GM10847 (cell line): Measurements from ENCODE around the gene SNX24.

ENCODE experiments used
- POLR2A ChIP-seq: IDR thresholded peaks from 2 replicates; pipeline ENCODE4 v1.6.1; 2011; ENCODE audit not compliant: insufficient read length; ENCODE audit errors: extremely low read depth

SNX24 gene

DNA sequence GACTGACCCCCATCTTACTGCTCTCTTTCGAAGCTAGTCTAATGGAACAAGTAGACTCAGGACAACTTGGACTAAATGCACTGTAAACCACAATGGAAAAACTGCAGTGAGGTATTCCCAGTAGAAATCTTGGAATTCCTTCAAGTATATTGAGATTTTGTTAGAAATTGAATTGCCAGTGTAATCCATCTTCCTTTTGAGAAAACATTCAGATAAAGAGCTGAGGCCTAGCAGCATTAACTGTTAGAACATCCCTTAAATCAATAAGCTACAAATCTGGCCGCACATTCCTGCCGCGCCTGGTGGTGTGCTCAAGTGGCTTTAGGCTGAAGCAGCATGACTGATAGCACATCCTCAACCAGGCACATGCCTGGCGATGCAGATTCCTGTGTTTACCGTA lies 161.8 kb downstream of the SNX24 start:
- no peak for TF ChIP-seq POLR2A

DNA sequence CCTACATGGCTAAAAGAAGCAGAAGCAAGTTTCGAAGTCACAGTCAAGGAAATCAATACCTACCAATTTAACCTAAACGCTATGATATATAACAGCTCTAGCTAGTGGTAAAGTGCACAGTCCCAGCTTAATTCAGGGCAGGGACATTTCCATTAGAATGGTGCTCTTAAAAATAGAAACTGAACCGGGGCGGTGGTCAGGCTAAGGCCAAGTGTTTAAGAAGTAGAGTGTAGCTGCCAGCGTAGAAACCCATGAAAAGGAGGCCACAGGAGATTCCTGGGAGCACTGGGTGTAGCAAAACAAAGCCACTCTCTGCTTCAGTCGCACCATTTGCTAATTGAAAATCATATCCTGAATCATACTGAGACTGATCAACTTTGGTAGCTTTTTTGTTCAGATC lies 162.3 kb downstream of the SNX24 start:
- TF ChIP-seq POLR2A: no peak

DNA sequence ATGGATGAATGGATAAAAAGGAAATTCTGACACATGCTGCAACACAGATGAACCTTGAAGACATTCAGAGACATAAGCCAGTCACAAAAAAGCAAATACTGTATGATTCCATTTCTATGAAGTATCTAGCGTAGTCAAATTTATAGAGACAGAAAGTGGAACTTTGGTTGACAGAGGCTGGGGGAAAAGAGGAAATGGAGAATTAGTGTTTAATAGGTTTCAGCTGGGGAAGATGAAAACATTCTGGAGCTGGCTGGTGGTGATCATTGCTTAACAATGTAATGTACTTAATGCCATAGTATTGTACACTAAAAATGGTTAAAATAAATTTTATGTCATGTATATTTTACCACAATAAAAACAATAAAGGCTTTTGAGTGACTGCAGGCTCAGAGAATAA lies 166.9 kb downstream of the SNX24 start:
- TF ChIP-seq POLR2A: no peak

DNA sequence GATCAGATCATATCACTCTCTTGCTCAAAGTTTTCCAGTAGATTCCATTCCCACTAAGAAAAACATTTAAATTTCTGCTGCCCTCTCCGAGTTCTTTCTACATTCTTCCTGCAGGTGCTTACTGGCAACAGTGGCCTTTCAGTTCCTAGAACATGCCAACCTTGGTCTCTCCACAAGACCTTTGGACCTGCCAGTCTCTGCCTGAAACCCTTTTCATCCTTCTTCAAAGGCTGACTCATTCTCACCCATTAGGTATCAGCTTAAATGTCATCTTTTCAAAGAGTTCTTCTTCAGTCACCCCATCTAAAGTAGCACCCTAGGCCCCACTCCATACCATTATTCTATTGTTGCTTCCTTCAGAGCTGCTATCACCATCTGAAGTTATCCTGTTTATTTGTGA lies 169.3 kb downstream of the SNX24 start:
- no peak for TF ChIP-seq POLR2A

DNA sequence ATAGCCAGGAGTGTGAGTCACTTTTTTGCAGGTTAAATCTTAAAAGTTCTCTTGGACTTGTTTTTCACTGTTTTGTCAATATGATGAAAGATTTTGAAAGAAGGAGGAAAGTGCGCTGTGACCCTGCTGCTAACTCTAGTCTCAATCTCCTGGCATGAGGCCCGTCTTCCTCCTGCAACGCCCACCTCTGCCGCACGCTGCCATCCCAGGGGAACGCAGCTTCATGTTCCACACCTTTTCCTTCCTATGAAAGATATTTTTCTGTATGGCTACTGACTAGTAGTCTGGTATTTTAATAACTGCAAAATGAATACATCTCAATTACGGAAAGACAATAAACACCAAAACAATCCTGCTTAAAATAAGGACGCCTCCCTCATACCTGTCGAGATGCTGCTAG lies 182.8 kb downstream of the SNX24 start:
- TF ChIP-seq POLR2A: no peak

DNA sequence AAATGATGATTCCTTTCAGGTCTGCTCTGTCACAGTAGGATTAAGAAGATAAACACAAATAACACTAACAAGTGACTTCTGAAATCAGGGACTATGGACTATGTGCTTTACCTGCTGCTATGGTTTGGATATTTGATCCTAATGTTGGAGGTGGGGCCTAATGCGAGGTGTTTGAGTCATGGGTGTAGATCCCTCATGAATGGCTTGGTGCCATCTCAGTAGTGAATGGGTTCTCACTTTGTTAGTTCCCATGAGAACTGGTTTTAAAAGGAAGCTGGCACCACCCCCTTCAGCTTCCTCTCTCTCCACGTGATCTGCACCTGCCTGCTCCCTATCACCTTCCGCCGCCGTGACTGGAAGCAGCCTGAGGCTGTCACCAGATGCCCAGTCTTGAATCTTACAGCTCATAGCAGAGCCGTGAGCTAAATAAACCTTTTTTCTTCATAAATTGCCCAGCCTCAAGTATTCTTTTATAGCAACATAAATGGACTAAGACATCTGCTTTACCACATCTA lies 187.8 kb downstream of the SNX24 start:
- no peak for TF ChIP-seq POLR2A

DNA sequence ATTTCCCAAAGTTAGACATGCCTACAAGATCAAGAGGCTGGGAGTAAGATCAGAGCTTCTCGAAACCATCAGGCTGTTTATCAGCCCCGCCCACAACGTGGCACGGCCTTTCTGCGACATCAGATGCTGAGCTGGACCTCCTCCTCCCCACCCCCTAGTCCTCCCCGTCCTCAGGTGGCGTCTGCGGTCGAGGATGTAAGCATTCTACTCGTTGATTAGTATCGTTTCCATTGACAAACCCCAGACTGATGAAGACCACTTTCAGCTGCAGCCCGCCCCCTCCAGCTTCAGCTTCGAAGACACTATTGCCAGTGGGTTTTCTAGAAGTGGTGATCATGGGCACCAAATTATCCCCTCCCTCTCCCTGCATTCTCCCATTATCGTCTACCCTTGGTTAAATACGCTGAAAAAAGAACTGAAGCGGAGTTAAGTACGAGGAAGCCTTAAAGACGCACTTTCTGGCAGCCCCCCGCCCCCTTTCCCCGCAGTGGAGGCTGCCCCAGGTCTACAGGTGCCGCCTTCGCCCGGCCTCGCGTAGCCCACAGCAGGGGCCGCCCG lies 190.0 kb downstream of the SNX24 start:
- no peak for TF ChIP-seq POLR2A

DNA sequence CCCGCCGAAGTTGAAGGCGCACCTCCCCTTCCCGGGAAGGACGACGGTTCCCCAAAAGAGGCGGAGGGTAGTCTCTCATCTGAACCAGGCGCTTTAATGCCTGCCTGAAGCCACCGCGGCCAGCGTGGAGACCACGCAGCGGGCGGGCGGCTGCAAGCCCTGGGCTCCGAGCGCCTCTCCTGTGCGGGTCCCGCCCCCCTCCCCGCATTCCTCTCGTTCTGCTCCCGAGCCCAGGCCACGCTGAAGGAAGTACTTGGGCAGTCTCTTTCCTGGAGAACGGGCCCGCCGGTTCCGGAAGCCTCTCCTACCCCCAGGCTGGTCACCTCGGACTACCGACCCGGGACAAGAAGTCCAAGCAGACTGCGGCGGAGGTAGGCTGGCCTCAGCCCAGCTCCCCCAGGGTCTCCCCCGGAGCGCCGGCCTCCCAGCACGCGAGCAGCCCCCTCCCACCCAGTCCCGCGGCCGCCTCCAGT lies 190.5 kb downstream of the SNX24 start:
- TF ChIP-seq POLR2A: no peak

DNA sequence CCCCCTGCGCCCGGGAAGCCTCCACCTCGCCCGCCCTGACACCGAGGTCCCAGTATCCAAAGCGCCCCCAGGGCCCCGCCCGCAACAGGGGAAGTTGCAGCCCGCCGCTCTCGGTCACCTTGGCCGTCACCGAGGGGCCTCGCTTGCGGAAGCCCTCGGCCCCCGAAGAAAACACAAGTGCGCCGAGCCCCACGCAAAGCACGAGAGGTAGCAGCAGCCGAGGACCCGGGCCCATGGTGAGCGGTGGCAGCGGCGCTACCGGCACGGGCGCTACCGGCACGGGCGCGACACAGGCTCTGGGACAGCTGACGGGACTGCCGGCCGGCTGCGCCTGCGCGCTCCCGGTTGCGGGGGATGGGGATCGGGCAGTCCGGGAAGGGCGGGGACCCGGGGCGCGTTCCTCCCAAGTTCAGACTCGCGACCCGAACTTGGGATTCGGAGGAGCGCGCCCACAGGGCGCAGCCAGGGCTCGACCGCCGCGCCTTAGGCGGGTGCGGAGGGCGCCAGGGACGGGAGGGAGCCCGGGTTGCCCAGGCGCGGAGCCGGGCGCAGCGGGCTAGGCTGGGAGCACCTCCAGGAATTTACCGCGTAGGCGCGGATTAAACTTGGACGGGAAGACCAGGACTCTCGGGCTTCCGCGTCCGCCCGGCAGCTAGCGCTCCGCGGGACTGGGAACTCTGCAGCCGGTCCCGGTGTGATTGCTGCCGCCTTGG lies 191.1 kb downstream of the SNX24 start, which contains the start of gene PPIC:
TSS of gene PPIC (minus strand) at position 335 of the 713 bp plus-strand sequence. CDS start at position 235, 100 bp downstream.
- no peak for TF ChIP-seq POLR2A

DNA sequence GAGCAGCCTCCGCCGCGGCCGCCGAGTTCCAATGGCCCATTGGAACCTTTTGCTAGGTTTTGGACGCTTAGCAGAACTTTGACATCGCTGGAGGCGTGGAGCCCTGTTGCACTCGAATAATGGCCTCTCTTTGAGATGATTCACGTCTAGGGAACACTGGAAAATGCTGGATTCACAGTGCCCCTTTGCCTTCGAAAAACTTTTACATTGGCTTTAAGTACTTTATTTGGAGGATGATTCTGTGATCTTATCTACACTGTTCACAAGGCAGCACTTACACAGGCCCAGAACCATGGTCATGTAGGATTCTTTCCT lies 191.6 kb downstream of the SNX24 start:
- no peak for TF ChIP-seq POLR2A

DNA sequence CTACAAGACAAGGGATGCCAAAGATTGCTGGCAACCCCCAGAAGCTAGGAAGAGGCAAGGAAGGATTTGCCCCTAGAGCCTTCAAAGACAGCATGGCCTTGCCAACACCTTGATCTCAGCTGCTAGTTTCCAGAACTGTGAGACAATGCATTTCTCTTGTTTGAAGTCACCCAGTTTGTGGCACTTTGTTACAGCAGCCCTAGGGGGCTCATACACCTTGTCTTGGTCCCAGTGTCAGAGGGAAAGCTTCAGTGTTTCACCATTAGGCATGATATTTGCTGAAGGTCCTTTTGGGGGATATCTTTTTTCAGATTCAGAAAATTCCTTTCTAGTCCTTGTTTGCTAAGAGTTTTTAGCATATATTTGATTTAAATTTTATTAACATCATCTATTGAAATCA lies 194.3 kb downstream of the SNX24 start:
- TF ChIP-seq POLR2A: no peak

DNA sequence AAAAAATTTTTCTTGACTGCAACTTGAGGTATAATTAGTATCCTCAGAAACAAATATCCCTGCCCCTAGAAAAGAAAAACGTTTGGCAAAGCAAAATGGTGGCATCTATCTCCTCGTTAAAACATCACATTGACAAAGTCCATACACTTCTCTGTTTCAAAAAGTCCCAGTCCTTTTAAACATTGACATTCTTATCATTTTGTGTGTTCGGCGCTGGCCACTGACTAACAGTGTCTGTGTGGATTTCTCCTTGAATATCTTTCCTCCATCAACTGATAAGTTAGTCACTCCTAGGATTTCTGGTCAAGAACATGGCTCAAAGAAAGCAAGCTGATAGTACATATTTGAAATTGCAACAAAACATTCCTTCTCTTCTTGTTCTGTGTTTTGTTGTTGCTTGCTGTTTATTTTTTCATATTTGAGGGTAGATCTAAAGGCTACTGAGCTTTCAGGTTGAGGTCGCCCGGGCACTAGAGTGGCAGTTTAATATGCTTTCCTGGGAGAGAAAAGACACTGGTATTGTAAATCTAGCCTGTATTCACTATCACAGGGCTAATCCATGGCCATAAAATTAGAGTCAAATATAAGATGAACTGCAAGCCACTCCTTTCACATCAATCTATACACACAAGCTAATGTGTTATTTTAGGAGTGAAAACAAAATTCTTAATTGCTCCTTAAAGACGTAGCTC lies 199.7 kb downstream of the SNX24 start:
- no peak for TF ChIP-seq POLR2A

DNA sequence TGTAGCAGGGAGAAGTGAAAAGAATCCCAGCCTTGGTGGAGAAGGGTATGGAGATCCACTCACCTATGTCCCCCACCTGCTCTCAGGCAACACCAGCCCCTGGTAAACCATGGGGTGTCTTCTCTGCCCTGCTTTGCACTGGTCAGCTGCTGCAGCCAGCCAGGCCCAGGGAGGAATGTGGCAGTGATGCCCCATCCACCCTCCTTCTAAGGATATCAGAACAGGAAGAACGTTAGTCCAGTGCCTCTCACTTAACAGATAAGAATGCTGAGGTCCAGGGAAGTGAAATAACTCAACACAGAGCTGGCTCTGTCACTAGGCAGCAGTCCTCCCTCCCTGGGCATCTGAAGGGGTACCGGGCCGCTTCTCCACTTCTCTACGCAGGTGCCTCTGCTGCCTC lies 200.8 kb downstream of the SNX24 start:
- TF ChIP-seq POLR2A: no peak

DNA sequence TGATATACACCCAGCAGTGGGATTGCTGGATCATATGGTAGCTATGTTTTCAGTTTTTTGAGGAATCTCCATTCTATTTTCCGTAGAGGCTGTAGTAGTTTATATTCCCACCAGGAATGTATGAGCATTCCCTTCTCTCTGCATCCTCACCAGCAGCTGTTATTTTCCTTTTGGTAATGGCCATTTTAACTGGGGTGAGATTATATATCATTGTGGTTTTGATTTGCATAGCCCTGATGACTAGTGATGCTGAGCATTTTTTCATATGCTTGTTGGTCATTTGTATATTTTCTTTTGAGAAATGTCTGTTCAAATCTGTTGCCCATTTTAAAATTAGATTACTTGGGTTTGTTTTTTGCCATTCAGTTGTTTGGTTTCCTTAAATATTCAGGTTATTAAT lies 202.3 kb downstream of the SNX24 start:
- TF ChIP-seq POLR2A: no peak

DNA sequence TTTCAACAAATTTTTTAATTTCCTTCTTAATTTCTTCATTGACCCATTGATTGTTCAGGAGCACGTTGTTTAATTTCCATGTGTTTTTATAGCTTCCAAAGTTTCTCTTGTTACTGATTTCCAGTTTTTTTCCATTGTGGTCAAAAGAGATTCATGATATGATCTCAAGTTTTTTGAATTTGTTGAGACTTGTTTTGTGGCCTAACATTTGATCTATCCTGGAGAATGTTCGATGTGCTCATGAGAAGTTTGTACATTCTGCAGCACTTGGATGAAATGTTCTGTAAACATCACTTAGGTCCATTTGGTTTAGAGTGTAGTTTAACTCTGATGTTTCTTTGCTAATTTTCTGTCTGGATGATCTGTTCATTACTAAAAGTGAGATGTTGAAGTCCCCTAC lies 205.8 kb downstream of the SNX24 start:
- TF ChIP-seq POLR2A: no peak
